GM23338 (cell line): ENCODE results near the gene KCNF1. TPM values are rescaled to one million over a fixed set of nuclear protein-coding genes. Genes with fewer than 3 reads are reported as not detected.

Experiments used
- ATAC-seq: fragments of 200-7000 bp; cut with Tn5 transposase; 3 replicates; pipeline ENCODE4 v1.9.1; 2020
- DNase-seq: peaks from one replicate; pipeline ENCODE4 v3.0.0-alpha.2; 2015; ENCODE audit warnings: low spot score
- H2AFZ ChIP-seq: fragments of 200-600 bp; sonication (generic); 2 replicates; pipeline ENCODE4 v1.8.0; 2016; ENCODE audit warnings: antibody characterized with exemption, mild to moderate bottlenecking, moderate library complexity
- H3F3A ChIP-seq: fragments of 200-600 bp; sonication (generic); replicated peaks from 2 replicates; pipeline ENCODE4 v1.8.0; 2017; ENCODE audit warnings: antibody characterized with exemption, mixed run types, low read depth
- H3K27ac ChIP-seq: fragments of 200-600 bp; sonication (generic); 2 replicates; pipeline ENCODE4 v1.6.1; 2016; ENCODE audit warnings: low read depth
- H3K27me3 ChIP-seq: fragments of 200-600 bp; sonication (generic); 2 replicates; pipeline ENCODE4 v1.8.0; 2016; ENCODE audit warnings: mild to moderate bottlenecking, mixed run types, moderate library complexity; ENCODE audit not compliant: insufficient read depth
- H3K36me3 ChIP-seq: fragments of 200-600 bp; sonication (generic); 2 replicates; pipeline ENCODE4 v1.8.0; 2016; ENCODE audit warnings: mild to moderate bottlenecking; ENCODE audit not compliant: insufficient read depth
- H3K4me1 ChIP-seq: fragments of 200-600 bp; sonication (generic); 2 replicates; pipeline ENCODE4 v1.8.0; 2016; ENCODE audit warnings: mild to moderate bottlenecking, moderate library complexity; ENCODE audit not compliant: insufficient read depth
- H3K4me2 ChIP-seq: fragments of 200-600 bp; sonication (generic); 2 replicates; pipeline ENCODE4 v1.7.1; 2017; ENCODE audit warnings: mixed run types
- H3K4me3 ChIP-seq: fragments of 200-600 bp; sonication (generic); 2 replicates; pipeline ENCODE4 v1.6.1; 2016; ENCODE audit warnings: mixed run types
- H3K79me2 ChIP-seq: fragments of 200-600 bp; sonication (generic); replicated peaks from 2 replicates; pipeline ENCODE4 v1.8.0; 2017; ENCODE audit warnings: mild to moderate bottlenecking; ENCODE audit not compliant: insufficient read depth
- H3K9me2 ChIP-seq: fragments of 200-600 bp; sonication (generic); 2 replicates; pipeline ENCODE4 v1.8.0; 2017; ENCODE audit not compliant: insufficient read depth
- H4K20me1 ChIP-seq: fragments of 200-600 bp; sonication (generic); replicated peaks from 2 replicates; pipeline ENCODE4 v1.8.0; 2017; ENCODE audit warnings: mild to moderate bottlenecking; ENCODE audit not compliant: insufficient read depth
- H3K27ac Mint-ChIP-seq: 2 replicates; pipeline ENCODE4 v1.8.0; 2020; ENCODE audit warnings: inconsistent platforms, mild to moderate bottlenecking, moderate library complexity, mixed read lengths
- H3K27me3 Mint-ChIP-seq: 3 replicates; pipeline ENCODE4 v1.8.0; 2022; ENCODE audit warnings: low read depth, mild to moderate bottlenecking, moderate library complexity, mixed read lengths, inconsistent platforms; ENCODE audit not compliant: insufficient read depth, poor library complexity
- H3K36me3 Mint-ChIP-seq: 3 replicates; pipeline ENCODE4 v1.8.0; 2021; ENCODE audit warnings: low read depth, mild to moderate bottlenecking, inconsistent platforms, moderate library complexity, mixed read lengths
- H3K4me1 Mint-ChIP-seq: 3 replicates; pipeline ENCODE4 v1.8.0; 2020; ENCODE audit warnings: mild to moderate bottlenecking, inconsistent platforms, mixed read lengths
- H3K4me3 Mint-ChIP-seq: 3 replicates; pipeline ENCODE4 v1.8.0; 2021; ENCODE audit warnings: moderate library complexity, mild to moderate bottlenecking, inconsistent platforms, mixed read lengths
- H3K9me3 Mint-ChIP-seq: 3 replicates; pipeline ENCODE4 v1.8.0; 2020; ENCODE audit warnings: moderate library complexity, mild to moderate bottlenecking, inconsistent platforms, mixed read lengths
- ETS1 ChIP-seq: IDR thresholded peaks from 2 replicates; pipeline ENCODE4 v1.6.1; 2016; ENCODE audit warnings: antibody characterized with exemption
- JUNB ChIP-seq: IDR thresholded peaks from one replicate; pipeline ENCODE4 v1.6.1; 2016; ENCODE audit warnings: antibody characterized with exemption; ENCODE audit not compliant: unreplicated experiment
- NANOG ChIP-seq: IDR thresholded peaks from 2 replicates; pipeline ENCODE4 v1.6.1; 2016; ENCODE audit warnings: antibody characterized with exemption, borderline replicate concordance
- REST ChIP-seq: IDR thresholded peaks from one replicate; pipeline ENCODE4 v1.6.1; 2018; ENCODE audit warnings: antibody characterized with exemption; ENCODE audit not compliant: unreplicated experiment
- ZNF331 ChIP-seq: fragments of 250-450 bp; sonication (Bioruptor Pico); IDR thresholded peaks from 2 replicates; pipeline ENCODE4 v1.5.0; 2020; ENCODE audit warnings: low read depth, mild to moderate bottlenecking, moderate library complexity
- polyA plus RNA-seq: library from polyadenylated mRNA; unstranded; fragments of >200 nt; fragmentation: Nextera tagmentation; extraction: Ambion mirVana; gene quantifications from 2 replicates; pipeline ENCODE4 v1.2.1, GENCODE V29; 2016
- total RNA-seq: library from RNA; depleted of rRNA; stranded (reverse); fragments of >200 nt; shearing (Covaris generic); gene quantifications from 2 replicates; pipeline ENCODE4 v1.2.3, GENCODE V29; 2014

KCNF1 gene
- total and polyA plus RNA-seq, 2 experiments from 2014 or later: 0.11 to 1.5 TPM

GRCh38 chr2:10960606-10961489 is 49.1 kb downstream of the KCNF1 start:
- H3K4me1 Mint-ChIP-seq: peaks cover 5% of the 10 kb centered on the region; the same call in 1 of the 3 replicates

More at GRCh38 chr2:10960606-10961489, 49.1 kb downstream of the KCNF1 start:
- H4K20me1 ChIP-seq: no peaks in the 10 kb centered on the region
- H3K27me3 ChIP-seq: no peaks in the 10 kb centered on the region
- no peaks in the 10 kb centered on the region for H3K9me2 ChIP-seq
- no peak overlapping the region; the same call in 1 of the 2 replicates for H2AFZ ChIP-seq
- no peaks in the 10 kb centered on the region for H3K79me2 ChIP-seq
- H3K27ac ChIP-seq: no peak overlapping the region
- peak; percentile 49 for ATAC-seq
- H3K4me1 ChIP-seq: no peaks in the 10 kb centered on the region
- Mint-ChIP-seq H3K9me3 (no peaks in the 10 kb centered on the region), H3K27me3 (peaks cover 13% of the 10 kb centered on the region), H3K4me3 (no peak overlapping the region), H3K36me3 (no peaks in the 10 kb centered on the region), H3K27ac (no peak overlapping the region)
- H3K36me3 ChIP-seq: no peaks in the 10 kb centered on the region
- H3F3A ChIP-seq: no peaks in the 10 kb centered on the region
- no peak overlapping the region for H3K4me3 ChIP-seq
- no peak for TF ChIP-seq NANOG
- TF ChIP-seq ZNF331 (CRISPR knock-in tag): no peak
- TF ChIP-seq REST: no peak
- TF ChIP-seq ETS1: no peak
- TF ChIP-seq JUNB: no peak
- peak; percentile 11 for DNase-seq
- H3K4me2 ChIP-seq: no peak overlapping the region
